Thoracic aorta (tissue), 2 donors: ENCODE measurements around the gene GPR156. TPM values are rescaled to one million over a fixed set of nuclear protein-coding genes. Genes with fewer than 3 reads are reported as not detected.

Experiments used
- ATAC-seq: fragments of 150-250 bp; one replicate; pipeline ENCODE4 v1.8.0; 2017; ENCODE audit warnings: low read depth; ENCODE audit not compliant: insufficient number of reproducible peaks, low FRiP score
- DNase-seq: peaks from one replicate; pipeline ENCODE4 v3.0.0-alpha.2; 2020; ENCODE audit warnings: low spot score
- H3K27ac ChIP-seq, 2 donors: fragments of 200-600 bp; sonication (generic); 1 replicate in 1 of 2; 2 replicates in 1 of 2; pipeline ENCODE4 v1.5.1; 2016; ENCODE audit warnings: mild to moderate bottlenecking in 2 of 2, moderate library complexity in 2 of 2
- H3K27me3 ChIP-seq: fragments of 200-600 bp; sonication (generic); replicated peaks from 2 replicates; pipeline ENCODE4 v1.6.0; 2016; ENCODE audit warnings: mild to moderate bottlenecking; ENCODE audit not compliant: insufficient read depth
- H3K36me3 ChIP-seq: fragments of 200-600 bp; sonication (generic); one replicate; pipeline ENCODE4 v1.5.1; 2016
- H3K4me1 ChIP-seq, 2 donors: fragments of 200-600 bp; sonication (generic); 1 replicate in 1 of 2; 2 replicates in 1 of 2; pipeline versions ENCODE4 v1.5.1 to v1.6.0; 2016; ENCODE audit warnings: low read depth in 2 of 2, mild to moderate bottlenecking in 1 of 2; ENCODE audit not compliant: control insufficient read depth in 1 of 2
- H3K4me3 ChIP-seq: fragments of 200-600 bp; sonication (generic); 2 replicates; pipeline ENCODE4 v1.5.1; 2016; ENCODE audit warnings: mild to moderate bottlenecking
- H3K9me3 ChIP-seq: fragments of 200-600 bp; sonication (generic); 2 replicates; pipeline ENCODE4 v1.5.1; 2016
- CTCF ChIP-seq: fragments of 200-600 bp; sonication (generic); IDR thresholded peaks from one replicate; pipeline ENCODE4 v1.5.1; 2019; ENCODE audit warnings: antibody characterized with exemption
- total RNA-seq, 2 donors: library from RNA; depleted of rRNA; stranded (reverse); fragments of >200 nt; gene quantifications; one replicate each; pipeline versions ENCODE4 v1.1.0 to v1.2.3, GENCODE V29; 2016

Gene GPR156
- total RNA-seq, 2 donors from 2014 or later = 0.27 to 0.35 TPM

GRCh38 chr3:120192579-120192978 is 92.4 kb downstream of the GPR156 start:
- H3K36me3 ChIP-seq = no peaks in the 10 kb centered on the region
- ATAC-seq (no peak), DNase-seq (no peak)
- TF ChIP-seq CTCF = no peak
- no peak overlapping the region for H3K27ac ChIP-seq
- no peaks in the 10 kb centered on the region for H3K27me3 ChIP-seq
- H3K4me1 ChIP-seq = no peaks in the 10 kb centered on the region
- no peak overlapping the region for H3K4me3 ChIP-seq
- H3K9me3 ChIP-seq = no peaks in the 10 kb centered on the region

GRCh38 chr3:120192159-120192558 is 92.9 kb downstream of the GPR156 start:
- Histone ChIP-seq H3K27me3 (no peaks in the 10 kb centered on the region), H3K9me3 (no peaks in the 10 kb centered on the region), H3K4me1 (no peaks in the 10 kb centered on the region), H3K27ac (no peak overlapping the region), H3K36me3 (no peaks in the 10 kb centered on the region), H3K4me3 (no peak overlapping the region)
- no peak for TF ChIP-seq CTCF
- ATAC-seq = no peak
- DNase-seq = no peak

GRCh38 chr3:120182613-120183511 is 102.2 kb downstream of the GPR156 start:
- no peak for ATAC-seq

GRCh38 chr3:120181632-120182031 is 103.4 kb downstream of the GPR156 start:
- H3K36me3 ChIP-seq = no peaks in the 10 kb centered on the region
- TF ChIP-seq CTCF = no peak
- H3K4me1 ChIP-seq = peaks cover 9 to 21% of the 10 kb centered on the region in 2 donors
- DNase-seq (no peak), ATAC-seq (no peak)
- H3K27me3 ChIP-seq = no peaks in the 10 kb centered on the region
- H3K9me3 ChIP-seq = no peaks in the 10 kb centered on the region
- no peak overlapping the region for H3K4me3 ChIP-seq
- H3K27ac ChIP-seq = no peak overlapping the region

More at GRCh38 chr3:120182613-120183511, 102.2 kb downstream of the GPR156 start:
- H3K4me3 ChIP-seq = no peak overlapping the region
- H3K4me1 ChIP-seq = peaks cover 1 to 9% of the 10 kb centered on the region in 2 donors
- no peak overlapping the region for H3K27ac ChIP-seq
- H3K27me3 ChIP-seq = no peaks in the 10 kb centered on the region
- no peaks in the 10 kb centered on the region for H3K36me3 ChIP-seq
- no peak for TF ChIP-seq CTCF
- H3K9me3 ChIP-seq = no peaks in the 10 kb centered on the region
- no peak for DNase-seq

GRCh38 chr3:120180731-120181412 is 104.2 kb downstream of the GPR156 start:
- DNase-seq (no peak), ATAC-seq (no peak)
- Histone ChIP-seq H3K9me3 (no peaks in the 10 kb centered on the region), H3K27me3 (no peaks in the 10 kb centered on the region), H3K36me3 (no peaks in the 10 kb centered on the region), H3K4me1 (peaks cover 9 to 26% of the 10 kb centered on the region in 2 donors), H3K4me3 (no peak overlapping the region), H3K27ac (no peak overlapping the region)
- no peak for TF ChIP-seq CTCF
